MM.1S (cell line): ENCODE measurements around the gene KRTAP12-1.

ENCODE experiments used
- DNase-seq: peaks from one replicate; pipeline ENCODE4 v3.0.0-alpha.2; 2015
- H2AFZ ChIP-seq: fragments of 300-600 bp; sonication (generic); 2 replicates; pipeline ENCODE4 v1.6.0; 2016; ENCODE audit warnings: antibody characterized with exemption, low read length
- H3F3A ChIP-seq: fragments of 300-600 bp; sonication (generic); 2 replicates; pipeline ENCODE4 v1.6.1; 2016; ENCODE audit warnings: mild to moderate bottlenecking, antibody characterized with exemption, low read length, moderate library complexity, mixed read lengths; ENCODE audit not compliant: insufficient read depth
- H3K27ac ChIP-seq: fragments of 300-600 bp; sonication (generic); 2 replicates; pipeline ENCODE4 v1.5.1; 2016; ENCODE audit warnings: mild to moderate bottlenecking, low read length
- H3K27me3 ChIP-seq: fragments of 300-600 bp; sonication (generic); replicated peaks from 2 replicates; pipeline ENCODE4 v1.6.0; 2016; ENCODE audit warnings: low read length; ENCODE audit not compliant: insufficient read depth
- H3K36me3 ChIP-seq: fragments of 300-600 bp; sonication (generic); replicated peaks from 2 replicates; pipeline ENCODE4 v1.6.1; 2016; ENCODE audit warnings: mild to moderate bottlenecking, low read length, mixed read lengths; ENCODE audit not compliant: insufficient read depth
- H3K4me1 ChIP-seq: fragments of 300-600 bp; sonication (generic); 2 replicates; pipeline ENCODE4 v1.6.1; 2016; ENCODE audit warnings: low read length, mixed read lengths
- H3K4me2 ChIP-seq: fragments of 300-600 bp; sonication (generic); 2 replicates; pipeline ENCODE4 v1.6.0; 2016; ENCODE audit warnings: low read depth, low read length
- H3K4me3 ChIP-seq: fragments of 300-600 bp; sonication (generic); 2 replicates; pipeline ENCODE4 v1.5.1; 2016; ENCODE audit warnings: low read length, mixed read lengths
- H3K79me2 ChIP-seq: fragments of 300-600 bp; sonication (generic); 2 replicates; pipeline ENCODE4 v1.6.1; 2016; ENCODE audit warnings: mixed run types, low read length, mixed read lengths
- H3K9ac ChIP-seq: fragments of 300-600 bp; sonication (generic); 2 replicates; pipeline ENCODE4 v1.6.1; 2016; ENCODE audit warnings: low read length, mixed read lengths
- H3K9me2 ChIP-seq: fragments of 300-600 bp; sonication (generic); replicated peaks from 2 replicates; pipeline ENCODE4 v1.6.1; 2016; ENCODE audit warnings: mild to moderate bottlenecking, low read length, mixed read lengths; ENCODE audit not compliant: insufficient read depth
- H3K9me3 ChIP-seq: fragments of 300-600 bp; sonication (generic); replicated peaks from 2 replicates; pipeline ENCODE4 v1.6.1; 2016; ENCODE audit warnings: mild to moderate bottlenecking, low read length, mixed read lengths; ENCODE audit not compliant: insufficient read depth
- H4K20me1 ChIP-seq: fragments of 300-600 bp; sonication (generic); 2 replicates; pipeline ENCODE4 v1.6.1; 2016; ENCODE audit warnings: mild to moderate bottlenecking, low read length, moderate library complexity, mixed read lengths; ENCODE audit not compliant: insufficient read depth
- CTCF ChIP-seq: fragments of 300-600 bp; sonication (generic); IDR thresholded peaks from 2 replicates; pipeline ENCODE4 v1.5.1; 2016; ENCODE audit warnings: antibody characterized with exemption, low read length, mixed read lengths
- EZH2 ChIP-seq: fragments of 300-600 bp; sonication (generic); optimal IDR thresholded peaks from 2 replicates; pipeline ENCODE3; 2017; ENCODE audit warnings: low read depth, mild to moderate bottlenecking, antibody characterized with exemption, low read length, mixed read lengths
- EZH2phosphoT487 ChIP-seq: fragments of 300-600 bp; sonication (generic); IDR thresholded peaks from 2 replicates; pipeline ENCODE4 v1.6.1; 2018; ENCODE audit warnings: antibody characterized with exemption, low read length

KRTAP12-1 gene

GRCh38 chr21:44723177-44724131 is 41.5 kb upstream of the KRTAP12-1 start:
- H2AFZ ChIP-seq = no peak overlapping the region
- H3K9ac ChIP-seq = no peak overlapping the region
- no peaks in the 10 kb centered on the region for H3K36me3 ChIP-seq
- no peaks in the 10 kb centered on the region for H3K9me2 ChIP-seq
- H3K4me2 ChIP-seq = no peak overlapping the region
- no peaks in the 10 kb centered on the region for H3K79me2 ChIP-seq
- no peak overlapping the region for H3K4me3 ChIP-seq
- H3K4me1 ChIP-seq = no peaks in the 10 kb centered on the region
- no peak for DNase-seq
- no peaks in the 10 kb centered on the region for H4K20me1 ChIP-seq
- no peaks in the 10 kb centered on the region for H3K9me3 ChIP-seq
- no peaks in the 10 kb centered on the region for H3F3A ChIP-seq
- H3K27me3 ChIP-seq = peaks cover 98% of the 10 kb centered on the region
- TF ChIP-seq EZH2phosphoT487 (no peak), CTCF (no peak), EZH2 (no peak)
- no peak overlapping the region for H3K27ac ChIP-seq

- Histone ChIP-seq H3K27me3 (peaks cover 98% of the 10 kb centered on the region), H3K9ac (no peak overlapping the region), H3K4me2 (no peak overlapping the region), H3F3A (no peaks in the 10 kb centered on the region), H3K9me3 (no peaks in the 10 kb centered on the region), H2AFZ (no peak overlapping the region), H3K27ac (no peak overlapping the region), H3K9me2 (no peaks in the 10 kb centered on the region), H3K36me3 (no peaks in the 10 kb centered on the region), H3K4me1 (no peaks in the 10 kb centered on the region), H3K79me2 (no peaks in the 10 kb centered on the region), H3K4me3 (no peak overlapping the region), H4K20me1 (no peaks in the 10 kb centered on the region)
- no peak for DNase-seq
- TF ChIP-seq EZH2 = peak; percentile 18
- no peak; the same call in 1 of the 2 replicates for TF ChIP-seq EZH2phosphoT487
These were observed 40.8 kb upstream of the KRTAP12-1 start for GRCh38 chr21:44722731-44723130.

GRCh38 chr21:44720170-44720569 is 38.2 kb upstream of the KRTAP12-1 start:
- Histone ChIP-seq H3K27me3 (peaks cover 92% of the 10 kb centered on the region), H2AFZ (no peak overlapping the region), H3F3A (no peaks in the 10 kb centered on the region)

More at GRCh38 chr21:44720170-44720569, 38.2 kb upstream of the KRTAP12-1 start:
- H3K4me1 ChIP-seq = no peaks in the 10 kb centered on the region
- no peaks in the 10 kb centered on the region for H3K79me2 ChIP-seq
- no peaks in the 10 kb centered on the region for H3K9me2 ChIP-seq
- H4K20me1 ChIP-seq = no peaks in the 10 kb centered on the region
- no peak for DNase-seq
- no peak overlapping the region for H3K4me3 ChIP-seq
- H3K9me3 ChIP-seq = no peaks in the 10 kb centered on the region
- no peak overlapping the region for H3K4me2 ChIP-seq
- no peak overlapping the region for H3K9ac ChIP-seq
- no peaks in the 10 kb centered on the region for H3K36me3 ChIP-seq
- no peak overlapping the region for H3K27ac ChIP-seq
- TF ChIP-seq EZH2 (no peak), EZH2phosphoT487 (no peak), CTCF (no peak)
